GM21447 (cell line): ENCODE data around the gene ABCB8.
A peak's percentile ranks its signal among the peaks of the same experiment; 100 is the strongest.

Experiments
- ATAC-seq: cut with Tn5 transposase; IDR thresholded peaks from one replicate; pipeline ENCODE4 v1.9.1; 2021; ENCODE audit not compliant: unreplicated experiment

ABCB8 gene

GRCh38 chr7:151028131-151028947 is at the start of gene ABCB8:
TSS of gene ABCB8 (plus strand) at chr7:151028450. CDS start at chr7:151028516, 66 bp downstream.
- peak; percentile 95 for ATAC-seq

- no peak for ATAC-seq
These were observed 48.4 kb upstream of the ABCB8 start for GRCh38 chr7:150979713-150980390.

GRCh38 chr7:150980663-150981062 is 47.6 kb upstream of the ABCB8 start:
- no peak for ATAC-seq

- no peak for ATAC-seq
These were observed 46.6 kb upstream of the ABCB8 start for GRCh38 chr7:150981644-150982043.

- no peak for ATAC-seq
These were observed 45.9 kb upstream of the ABCB8 start for GRCh38 chr7:150982351-150982750.

GRCh38 chr7:150983893-150984368 is 44.3 kb upstream of the ABCB8 start:
- ATAC-seq = no peak

- ATAC-seq = no peak
These were observed 42.1 kb upstream of the ABCB8 start for GRCh38 chr7:150986099-150986512.

- no peak for ATAC-seq
These were observed 41.7 kb upstream of the ABCB8 start for GRCh38 chr7:150986556-150986955.

- no peak for ATAC-seq
These were observed 39.7 kb upstream of the ABCB8 start for GRCh38 chr7:150988230-150989226.

GRCh38 chr7:150989456-150989855 is 38.8 kb upstream of the ABCB8 start:
- ATAC-seq = no peak

- no peak for ATAC-seq
These were observed 37.6 kb upstream of the ABCB8 start, which contains the start of gene NOS3 for GRCh38 chr7:150990416-150991186. TSS of gene NOS3 (plus strand) at chr7:150991017. CDS start at chr7:150993804, 2,787 bp downstream.

- no peak for ATAC-seq
These were observed 36.1 kb upstream of the ABCB8 start for GRCh38 chr7:150992051-150992640.

GRCh38 chr7:150992833-150993302 is 35.4 kb upstream of the ABCB8 start:
- ATAC-seq = no peak

GRCh38 chr7:150993511-150993910 is 34.7 kb upstream of the ABCB8 start:
- no peak for ATAC-seq

GRCh38 chr7:150994141-150994837 is 34.0 kb upstream of the ABCB8 start:
- no peak for ATAC-seq

GRCh38 chr7:150994838-150995510 is 33.3 kb upstream of the ABCB8 start:
- ATAC-seq = no peak

- no peak for ATAC-seq
These were observed 31.7 kb upstream of the ABCB8 start for GRCh38 chr7:150996376-150997074.

GRCh38 chr7:150997075-150997511 is 31.2 kb upstream of the ABCB8 start:
- no peak for ATAC-seq
